ENCODE data around the gene WDR59. TPM values are rescaled to one million over a fixed set of nuclear protein-coding genes. Genes with fewer than 3 reads are reported as not detected.

WDR59 gene
- total RNA-seq, 2 donors from 2014 or later: 46.5 to 48.3 TPM

- no peak overlapping the region for H3K4me3 ChIP-seq
- no peak for DNase-seq
- H3K4me1 ChIP-seq: no peaks in the 10 kb centered on the region
- no peak for TF ChIP-seq CTCF (IDR thresholded peaks at IDR 0.05)
- no peak overlapping the region for H3K27ac ChIP-seq
- H3K9me3 ChIP-seq: no peaks in the 10 kb centered on the region
- H3K27me3 ChIP-seq: no peaks in the 10 kb centered on the region
- intact Hi-C loops (cut with DNase I): no loop called here
- H3K9ac ChIP-seq (ENCODE audit: low read depth in 2 of 2, low read length in 2 of 2): no peak overlapping the region
- H3K36me3 ChIP-seq: no peaks in the 10 kb centered on the region
These were observed 118.9 kb downstream of the WDR59 start for GRCh38 chr16:74865922-74866598.

DNA sequence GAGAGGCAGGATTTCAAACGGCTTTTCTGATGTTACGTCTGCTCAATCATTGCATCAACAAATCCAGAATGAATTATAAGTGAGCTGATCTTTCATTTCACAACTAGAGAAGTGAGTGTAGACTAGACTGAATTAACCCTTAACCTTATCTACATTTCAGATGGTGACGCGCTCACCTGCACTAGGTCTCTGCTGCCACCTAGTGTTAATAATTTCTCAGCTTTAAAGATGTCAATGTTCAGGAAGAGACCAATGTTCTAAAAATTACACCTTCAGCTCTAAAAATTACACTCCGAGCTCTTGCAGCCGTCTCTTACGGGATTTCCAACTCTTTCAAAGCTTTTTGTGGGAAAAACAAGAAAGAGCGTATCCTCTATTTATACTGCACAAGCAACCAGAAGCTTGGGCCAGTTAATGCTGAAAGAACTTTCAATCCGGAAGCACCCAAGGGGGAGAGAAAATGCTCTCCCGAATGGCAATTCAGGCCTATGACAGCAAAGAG lies 122.1 kb downstream of the WDR59 start:
- no peak for DNase-seq
- Histone ChIP-seq H3K4me3 (no peak overlapping the region), H3K9ac (ENCODE audit: low read depth in 2 of 2, low read length in 2 of 2) (no peak overlapping the region), H3K27ac (no peak overlapping the region), H3K4me1 (no peaks in the 10 kb centered on the region), H3K36me3 (no peaks in the 10 kb centered on the region), H3K9me3 (no peaks in the 10 kb centered on the region), H3K27me3 (no peaks in the 10 kb centered on the region)
- peak; percentile 83 for TF ChIP-seq CTCF (IDR thresholded peaks at IDR 0.05)
- intact Hi-C loops (cut with DNase I): loop anchor here (2.0 to 5.0 kb wide), 2 partner anchors 50 to 154 kb away; no protein-coding TSS in a partner anchor

DNA sequence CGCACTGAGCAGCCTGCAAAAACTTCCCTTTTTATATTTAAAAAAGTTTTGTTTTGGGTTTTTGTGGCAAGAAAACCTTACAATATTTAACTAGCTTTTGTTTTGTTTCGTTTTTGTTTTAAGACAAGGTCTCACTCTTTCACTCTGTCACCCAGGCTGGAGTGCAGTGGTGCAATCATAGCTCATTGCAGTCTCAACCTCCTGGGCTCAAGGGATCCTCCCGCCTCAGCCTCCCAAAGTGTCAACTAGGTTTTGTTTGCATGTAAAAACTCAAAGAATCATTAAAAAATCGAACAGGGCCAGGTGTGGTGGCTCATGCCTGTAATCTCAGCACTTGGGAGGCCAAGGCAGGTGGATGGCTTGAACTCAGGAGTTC lies 132.4 kb downstream of the WDR59 start:
- Histone ChIP-seq H3K4me3 (no peak overlapping the region), H3K27me3 (no peaks in the 10 kb centered on the region), H3K36me3 (no peaks in the 10 kb centered on the region), H3K9ac (ENCODE audit: low read depth in 2 of 2, low read length in 2 of 2) (no peak overlapping the region), H3K9me3 (no peaks in the 10 kb centered on the region), H3K27ac (peak overlapping the region; percentile 74), H3K4me1 (peaks cover 4% of the 10 kb centered on the region)
- DNase-seq: peak; percentile 29
- intact Hi-C loops (cut with DNase I): no loop called here
- no peak for TF ChIP-seq CTCF (IDR thresholded peaks at IDR 0.05)

DNA sequence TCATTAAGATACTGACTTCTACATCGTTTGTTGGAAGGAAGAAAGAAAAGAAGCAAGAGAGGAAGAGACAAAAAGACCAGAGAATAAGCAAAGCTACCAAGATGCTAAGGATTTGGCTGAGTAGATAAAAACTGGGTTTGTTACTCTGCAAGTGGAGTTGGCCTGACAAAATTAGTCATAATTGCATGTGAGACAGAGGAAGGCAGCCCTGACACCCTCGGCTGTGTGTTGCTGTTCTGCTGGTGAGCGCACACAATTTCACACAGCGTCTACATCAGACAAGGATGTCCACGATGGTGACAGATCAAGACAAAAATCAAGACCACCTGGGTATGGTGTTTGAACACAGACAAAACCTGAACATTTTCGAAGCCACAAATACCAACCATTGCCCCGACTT lies 134.9 kb downstream of the WDR59 start:
- H3K4me3 ChIP-seq: no peak overlapping the region
- H3K9me3 ChIP-seq: no peaks in the 10 kb centered on the region
- no peak overlapping the region for H3K9ac ChIP-seq (ENCODE audit: low read depth in 2 of 2, low read length in 2 of 2)
- H3K4me1 ChIP-seq: peaks cover 4% of the 10 kb centered on the region
- H3K27ac ChIP-seq: no peak overlapping the region
- DNase-seq: no peak
- H3K36me3 ChIP-seq: no peaks in the 10 kb centered on the region
- no peak for TF ChIP-seq CTCF (IDR thresholded peaks at IDR 0.05)
- no peaks in the 10 kb centered on the region for H3K27me3 ChIP-seq
- intact Hi-C loops (cut with DNase I): no loop called here

DNA sequence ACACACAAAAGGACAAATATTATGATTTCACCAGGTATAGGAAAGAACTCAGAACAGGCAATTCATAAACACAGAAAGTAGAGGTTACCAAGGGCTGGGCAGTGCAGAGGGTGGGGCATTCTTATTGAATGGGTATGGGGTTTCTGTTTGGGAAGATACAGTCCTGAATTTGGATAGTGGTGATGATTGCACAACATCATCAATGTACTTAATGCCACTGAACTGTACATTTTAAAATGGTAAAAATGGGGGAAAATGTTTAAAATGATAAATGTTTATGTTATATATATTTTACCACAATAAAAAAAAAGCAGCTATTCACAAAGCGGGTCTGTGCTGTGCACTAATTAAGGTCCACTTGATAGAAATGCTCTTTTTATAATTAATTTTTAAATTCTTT lies 137.7 kb downstream of the WDR59 start:
- intact Hi-C loops (cut with DNase I): no loop called here
- H3K9me3 ChIP-seq: no peaks in the 10 kb centered on the region
- no peak for TF ChIP-seq CTCF (IDR thresholded peaks at IDR 0.05)

More for the DNA sequence above, 137.7 kb downstream of the WDR59 start:
- Histone ChIP-seq H3K4me1 (peaks cover 4% of the 10 kb centered on the region), H3K36me3 (no peaks in the 10 kb centered on the region), H3K9ac (ENCODE audit: low read depth in 2 of 2, low read length in 2 of 2) (no peak overlapping the region), H3K27me3 (no peaks in the 10 kb centered on the region), H3K27ac (no peak overlapping the region), H3K4me3 (no peak overlapping the region)
- DNase-seq: no peak
